ENCODE measurements around the gene BTBD2. TPM values are rescaled to one million over a fixed set of nuclear protein-coding genes. Genes with fewer than 3 reads are reported as not detected.

BTBD2 gene
- total and polyA plus RNA-seq, 4 donors: 7.4 to 25.1 (median 20.2) TPM

DNA sequence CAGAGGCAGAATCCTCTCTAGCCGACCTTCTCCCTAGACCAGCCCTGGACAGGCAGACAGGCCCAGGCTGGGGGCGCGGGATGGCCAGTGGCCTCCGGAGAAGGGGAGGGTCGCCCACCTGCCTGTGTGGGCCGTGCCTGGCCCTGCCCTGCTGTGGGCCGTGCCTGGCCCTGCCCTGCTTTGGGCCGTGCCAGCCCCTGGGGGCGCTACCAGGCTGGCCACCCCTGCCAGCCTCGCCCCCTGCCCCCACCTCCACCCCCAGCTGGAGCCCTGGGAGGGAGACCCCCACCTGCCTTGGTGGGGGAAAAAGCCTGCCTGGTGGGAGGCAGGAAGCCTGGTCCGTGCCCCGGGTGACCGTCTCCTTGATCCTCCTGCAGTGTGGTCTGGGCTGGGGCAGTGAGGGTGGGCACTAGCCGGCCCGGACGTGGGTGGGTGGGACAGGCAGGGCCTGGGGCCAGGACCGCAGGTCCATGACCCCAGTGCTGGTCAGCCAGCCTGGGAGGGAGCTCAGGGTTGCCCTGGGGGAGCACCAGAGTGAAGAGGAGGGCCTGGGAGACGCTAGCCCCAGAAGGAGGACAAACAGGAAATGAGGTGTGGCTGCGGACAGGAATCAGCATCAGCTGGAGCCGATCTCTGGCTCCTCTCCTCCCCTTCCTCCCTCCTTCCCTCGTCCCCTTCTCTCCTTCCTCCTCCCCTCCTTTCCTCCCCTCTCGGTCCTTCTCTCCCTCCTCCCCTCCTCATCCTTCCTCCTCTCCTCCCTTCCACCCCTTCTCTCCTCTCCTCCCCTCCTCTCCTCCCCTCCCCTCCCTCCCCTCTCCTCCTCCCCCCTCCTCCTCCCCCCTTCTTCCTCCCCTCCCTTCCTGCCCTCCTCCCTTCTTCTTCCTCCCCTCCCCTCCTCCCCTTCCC lies 40.7 kb upstream of the BTBD2 start:
- H3K36me3 ChIP-seq (ENCODE audit: control insufficient read depth in 4 of 4, insufficient read depth in 3 of 4, low read depth in 1 of 4, low read length in 3 of 4): no peaks in the 10 kb centered on the region
- peaks cover 15 to 51% (median 34%) of the 10 kb centered on the region in 4 donors for H3K4me1 ChIP-seq (ENCODE audit: control insufficient read depth in 4 of 4, insufficient read depth in 4 of 4, low read length in 3 of 4)
- DNase-seq (ENCODE audit: low spot score): no peak
- H3K4me3 ChIP-seq (ENCODE audit: low read depth in 1 of 3, low read length in 3 of 3): no peak overlapping the region
- peak overlapping the region; percentile 62 to 79 for H3K27ac ChIP-seq (ENCODE audit: low read depth in 1 of 2, low read length in 2 of 2)
- no peak overlapping the region for H3K9ac ChIP-seq (ENCODE audit: low read depth in 1 of 2, low read length in 2 of 2)
- no peaks in the 10 kb centered on the region for H3K9me3 ChIP-seq (ENCODE audit: control insufficient read depth in 4 of 4, low read length in 3 of 4)
- peak; percentile 58 for TF ChIP-seq NR2F2 (IDR thresholded peaks at IDR 0.05)
- TF ChIP-seq YY1 (IDR thresholded peaks at IDR 0.05): no peak
- no peak for TF ChIP-seq TAF1 (conservative IDR thresholded peaks at IDR 0.05)
- peak; percentile 11 for TF ChIP-seq SP1 (IDR thresholded peaks at IDR 0.05)
- TF ChIP-seq RAD21 (IDR thresholded peaks at IDR 0.05): no peak
- no peaks in the 10 kb centered on the region for H3K27me3 ChIP-seq (ENCODE audit: control insufficient read depth in 4 of 4, insufficient read depth in 4 of 4, low read length in 3 of 4)
- WGBS: 51% methylated on average over 22 of the region's 22 CpGs

DNA sequence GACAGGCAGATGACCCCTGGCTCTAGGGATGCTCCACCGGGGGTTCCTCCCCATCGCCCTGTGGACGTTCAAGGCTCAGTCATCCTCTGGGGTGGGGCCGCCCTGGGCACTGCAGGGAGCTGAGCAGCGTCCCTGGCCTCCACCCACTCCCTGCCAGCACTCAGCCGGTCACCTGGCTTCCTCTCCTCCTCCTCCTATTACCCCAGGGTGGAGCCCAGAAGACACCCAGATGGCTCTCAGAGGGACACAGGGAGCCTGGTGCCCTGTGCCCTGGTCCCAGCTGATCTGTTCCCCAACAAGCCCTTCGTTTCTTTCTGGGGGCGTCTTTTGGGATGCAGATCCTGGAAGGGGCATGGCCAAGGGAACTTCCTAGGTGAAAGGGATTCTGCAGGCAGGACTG lies 39.2 kb upstream of the BTBD2 start:
- no peak overlapping the region for H3K4me3 ChIP-seq (ENCODE audit: low read depth in 1 of 3, low read length in 3 of 3)
- H3K27ac ChIP-seq (ENCODE audit: low read depth in 1 of 2, low read length in 2 of 2): peak overlapping the region in 1 of 2 donors; percentile 68
- DNase-seq (ENCODE audit: low spot score): no peak
- no peaks in the 10 kb centered on the region for H3K27me3 ChIP-seq (ENCODE audit: control insufficient read depth in 4 of 4, insufficient read depth in 4 of 4, low read length in 3 of 4)
- H3K4me1 ChIP-seq (ENCODE audit: control insufficient read depth in 4 of 4, insufficient read depth in 4 of 4, low read length in 3 of 4): peaks cover 13 to 40% (median 29%) of the 10 kb centered on the region in 4 donors
- TF ChIP-seq HNF4G (IDR thresholded peaks at IDR 0.05) (no peak), SP1 (IDR thresholded peaks at IDR 0.05) (no peak), GABPA (IDR thresholded peaks at IDR 0.05 in 1 of 2, conservative IDR thresholded peaks at IDR 0.05 in 1 of 2) (no peak), NR2F2 (IDR thresholded peaks at IDR 0.05) (no peak), RAD21 (IDR thresholded peaks at IDR 0.05) (no peak), FOXA1 (IDR thresholded peaks at IDR 0.05) (no peak), TAF1 (conservative IDR thresholded peaks at IDR 0.05) (no peak), RXRA (IDR thresholded peaks at IDR 0.05) (no peak), FOXA2 (IDR thresholded peaks at IDR 0.05) (no peak), YY1 (IDR thresholded peaks at IDR 0.05) (no peak), JUND (IDR thresholded peaks at IDR 0.05) (no peak), HNF4A (conservative IDR thresholded peaks at IDR 0.05) (no peak)
- TF ChIP-seq, protein P1, sequence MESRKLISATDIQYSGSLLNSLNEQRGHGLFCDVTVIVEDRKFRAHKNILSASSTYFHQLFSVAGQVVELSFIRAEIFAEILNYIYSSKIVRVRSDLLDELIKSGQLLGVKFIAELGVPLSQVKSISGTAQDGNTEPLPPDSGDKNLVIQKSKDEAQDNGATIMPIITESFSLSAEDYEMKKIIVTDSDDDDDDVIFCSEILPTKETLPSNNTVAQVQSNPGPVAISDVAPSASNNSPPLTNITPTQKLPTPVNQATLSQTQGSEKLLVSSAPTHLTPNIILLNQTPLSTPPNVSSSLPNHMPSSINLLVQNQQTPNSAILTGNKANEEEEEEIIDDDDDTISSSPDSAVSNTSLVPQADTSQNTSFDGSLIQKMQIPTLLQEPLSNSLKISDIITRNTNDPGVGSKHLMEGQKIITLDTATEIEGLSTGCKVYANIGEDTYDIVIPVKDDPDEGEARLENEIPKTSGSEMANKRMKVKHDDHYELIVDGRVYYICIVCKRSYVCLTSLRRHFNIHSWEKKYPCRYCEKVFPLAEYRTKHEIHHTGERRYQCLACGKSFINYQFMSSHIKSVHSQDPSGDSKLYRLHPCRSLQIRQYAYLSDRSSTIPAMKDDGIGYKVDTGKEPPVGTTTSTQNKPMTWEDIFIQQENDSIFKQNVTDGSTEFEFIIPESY (IDR thresholded peaks at IDR 0.05): no peak
- TF ChIP-seq, protein P2, sequence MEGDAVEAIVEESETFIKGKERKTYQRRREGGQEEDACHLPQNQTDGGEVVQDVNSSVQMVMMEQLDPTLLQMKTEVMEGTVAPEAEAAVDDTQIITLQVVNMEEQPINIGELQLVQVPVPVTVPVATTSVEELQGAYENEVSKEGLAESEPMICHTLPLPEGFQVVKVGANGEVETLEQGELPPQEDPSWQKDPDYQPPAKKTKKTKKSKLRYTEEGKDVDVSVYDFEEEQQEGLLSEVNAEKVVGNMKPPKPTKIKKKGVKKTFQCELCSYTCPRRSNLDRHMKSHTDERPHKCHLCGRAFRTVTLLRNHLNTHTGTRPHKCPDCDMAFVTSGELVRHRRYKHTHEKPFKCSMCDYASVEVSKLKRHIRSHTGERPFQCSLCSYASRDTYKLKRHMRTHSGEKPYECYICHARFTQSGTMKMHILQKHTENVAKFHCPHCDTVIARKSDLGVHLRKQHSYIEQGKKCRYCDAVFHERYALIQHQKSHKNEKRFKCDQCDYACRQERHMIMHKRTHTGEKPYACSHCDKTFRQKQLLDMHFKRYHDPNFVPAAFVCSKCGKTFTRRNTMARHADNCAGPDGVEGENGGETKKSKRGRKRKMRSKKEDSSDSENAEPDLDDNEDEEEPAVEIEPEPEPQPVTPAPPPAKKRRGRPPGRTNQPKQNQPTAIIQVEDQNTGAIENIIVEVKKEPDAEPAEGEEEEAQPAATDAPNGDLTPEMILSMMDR (IDR thresholded peaks at IDR 0.05; ENCODE audit: low read depth, low read length, missing input control): no peak
- TF ChIP-seq, protein P3, sequence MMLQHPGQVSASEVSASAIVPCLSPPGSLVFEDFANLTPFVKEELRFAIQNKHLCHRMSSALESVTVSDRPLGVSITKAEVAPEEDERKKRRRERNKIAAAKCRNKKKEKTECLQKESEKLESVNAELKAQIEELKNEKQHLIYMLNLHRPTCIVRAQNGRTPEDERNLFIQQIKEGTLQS (IDR thresholded peaks at IDR 0.05): no peak
- TF ChIP-seq, protein P4, sequence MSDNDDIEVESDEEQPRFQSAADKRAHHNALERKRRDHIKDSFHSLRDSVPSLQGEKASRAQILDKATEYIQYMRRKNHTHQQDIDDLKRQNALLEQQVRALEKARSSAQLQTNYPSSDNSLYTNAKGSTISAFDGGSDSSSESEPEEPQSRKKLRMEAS (IDR thresholded peaks at IDR 0.05): no peak
- WGBS: 83% methylated on average over 8 of the region's 8 CpGs
- H3K9me3 ChIP-seq (ENCODE audit: control insufficient read depth in 4 of 4, low read length in 3 of 4): no peaks in the 10 kb centered on the region
- no peaks in the 10 kb centered on the region for H3K36me3 ChIP-seq (ENCODE audit: control insufficient read depth in 4 of 4, insufficient read depth in 3 of 4, low read depth in 1 of 4, low read length in 3 of 4)
- no peak overlapping the region for H3K9ac ChIP-seq (ENCODE audit: low read depth in 1 of 2, low read length in 2 of 2)

All from liver (tissue), 9 donors.